ENCODE data around the gene MRPL38.

The MRPL38 gene

DNA sequence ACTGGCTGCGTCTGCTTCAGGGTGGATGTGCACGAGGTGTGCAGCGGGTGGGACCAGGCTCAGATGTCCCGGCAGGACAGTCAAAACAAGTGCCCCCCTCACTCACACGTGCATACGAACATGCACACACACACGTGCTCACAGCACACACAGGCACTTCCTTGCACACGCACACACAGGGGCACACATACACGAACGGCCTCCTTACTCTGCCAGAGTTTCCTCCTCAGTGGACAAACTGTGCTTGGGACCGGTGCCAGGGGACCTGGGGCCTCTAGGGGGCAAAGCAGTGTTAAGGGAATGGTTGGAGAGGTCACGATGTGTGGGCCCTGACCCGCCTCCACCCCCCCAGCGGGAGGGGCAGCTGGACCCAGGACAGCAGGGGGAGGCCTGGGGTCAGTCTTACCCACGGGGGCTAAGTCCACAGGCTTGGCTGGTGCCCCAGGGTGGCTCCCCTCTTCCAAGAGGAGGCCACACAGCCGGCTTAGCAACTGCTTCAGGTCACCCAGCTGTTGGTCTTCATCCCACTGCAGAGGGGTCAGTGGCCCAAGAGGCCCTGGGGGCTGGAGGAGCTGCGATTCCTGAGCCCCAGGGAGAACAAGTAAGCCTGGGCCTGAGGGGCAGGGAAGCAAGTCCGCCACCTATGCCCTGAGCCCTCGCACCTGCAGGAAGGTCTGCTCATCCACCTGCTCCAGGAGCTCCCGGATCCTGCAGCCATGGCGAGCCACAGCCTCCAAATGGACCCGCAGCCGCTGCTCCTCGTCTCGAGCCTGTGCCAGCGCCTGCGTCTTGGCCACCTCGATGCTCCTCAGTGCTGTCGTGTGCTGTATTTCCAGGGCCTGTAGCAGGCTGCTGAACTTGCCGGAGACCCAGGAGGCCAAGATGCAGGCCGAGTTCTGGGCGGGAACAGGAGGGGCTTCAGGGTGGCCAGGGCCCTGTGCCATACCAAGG is 12.8 kb downstream of the MRPL38 start:
- H4K8ac ChIP-seq (ENCODE audit: low read depth, low read length): no peak overlapping the region
- no peak overlapping the region for H2BK12ac ChIP-seq (ENCODE audit: low read length)
- peaks cover 6 to 8% of the 10 kb centered on the region in 2 experiments for H3K4me1 ChIP-seq (ENCODE audit: control insufficient read depth in 1 of 2, insufficient read depth in 2 of 2, low read length in 2 of 2)
- H2AFZ ChIP-seq (ENCODE audit: insufficient read depth, low read length, poor library complexity): no peak overlapping the region
- H3K14ac ChIP-seq (ENCODE audit: low read length): no peak overlapping the region
- H3K79me1 ChIP-seq (ENCODE audit: low read length): peaks cover 5% of the 10 kb centered on the region
- no peak overlapping the region for H2BK5ac ChIP-seq (ENCODE audit: low read depth, low read length, poor library complexity)
- H3K27ac ChIP-seq (ENCODE audit: low read depth, low read length): no peak overlapping the region
- H4K91ac ChIP-seq (ENCODE audit: low read depth, low read length): no peak overlapping the region
- H3K27me3 ChIP-seq (ENCODE audit: insufficient read depth, low read length): no peaks in the 10 kb centered on the region
- H4K12ac ChIP-seq (ENCODE audit: low read depth, low read length): no peak overlapping the region
- no CpG with 5 or more reads among the region's 32 CpGs for WGBS (ENCODE audit: extremely low coverage, insufficient coverage, insufficient read length)
- no peak overlapping the region for H3K9ac ChIP-seq (ENCODE audit: low read length)
- H3K4me2 ChIP-seq (ENCODE audit: low read length): no peak overlapping the region
- peaks cover 7% of the 10 kb centered on the region for H3K79me2 ChIP-seq (ENCODE audit: control insufficient read depth, insufficient read depth, low read length, poor library complexity)
- H3K23ac ChIP-seq (ENCODE audit: low read length): no peak overlapping the region
- no peak overlapping the region for H3K18ac ChIP-seq (ENCODE audit: low read length)
- peaks cover 2% of the 10 kb centered on the region for H3K9me3 ChIP-seq (ENCODE audit: insufficient read depth, low read depth, low read length)
- H3K4me3 ChIP-seq (ENCODE audit: low read depth, low read length): no peak overlapping the region
- no peak overlapping the region for H3K4ac ChIP-seq (ENCODE audit: low read depth, low read length)
- peaks cover 21 to 25% of the 10 kb centered on the region in 2 experiments for H3K36me3 ChIP-seq (ENCODE audit: control insufficient read depth in 1 of 2, insufficient read depth in 2 of 2, low read length in 2 of 2)
- H2AK5ac ChIP-seq (ENCODE audit: low read length): no peak overlapping the region
- H2BK120ac ChIP-seq (ENCODE audit: insufficient read depth, low read length, poor library complexity): no peak overlapping the region
- DNase-seq: no peak

- no peak for DNase-seq
- Histone ChIP-seq H3K79me2 (ENCODE audit: control insufficient read depth, insufficient read depth, low read length, poor library complexity) (peaks cover 3% of the 10 kb centered on the region), H2AK5ac (ENCODE audit: low read length) (no peak overlapping the region), H3K36me3 (ENCODE audit: control insufficient read depth in 1 of 2, insufficient read depth in 2 of 2, low read length in 2 of 2) (peaks cover 21 to 25% of the 10 kb centered on the region in 2 experiments), H4K12ac (ENCODE audit: low read depth, low read length) (no peak overlapping the region), H3K4me3 (ENCODE audit: low read depth, low read length) (no peak overlapping the region), H2BK5ac (ENCODE audit: low read depth, low read length, poor library complexity) (no peak overlapping the region), H3K27ac (ENCODE audit: low read depth, low read length) (no peak overlapping the region), H2BK12ac (ENCODE audit: low read length) (no peak overlapping the region), H3K18ac (ENCODE audit: low read length) (no peak overlapping the region), H3K27me3 (ENCODE audit: insufficient read depth, low read length) (no peaks in the 10 kb centered on the region), H2AFZ (ENCODE audit: insufficient read depth, low read length, poor library complexity) (no peak overlapping the region), H4K91ac (ENCODE audit: low read depth, low read length) (no peak overlapping the region), H4K8ac (ENCODE audit: low read depth, low read length) (no peak overlapping the region), H3K23ac (ENCODE audit: low read length) (no peak overlapping the region), H3K14ac (ENCODE audit: low read length) (no peak overlapping the region), H3K4me1 (ENCODE audit: control insufficient read depth in 1 of 2, insufficient read depth in 2 of 2, low read length in 2 of 2) (peaks cover 6 to 8% of the 10 kb centered on the region in 2 experiments), H3K4ac (ENCODE audit: low read depth, low read length) (no peak overlapping the region), H3K4me2 (ENCODE audit: low read length) (no peak overlapping the region), H3K79me1 (ENCODE audit: low read length) (no peaks in the 10 kb centered on the region), H3K9me3 (ENCODE audit: insufficient read depth, low read depth, low read length) (peaks cover 2% of the 10 kb centered on the region), H3K9ac (ENCODE audit: low read length) (no peak overlapping the region), H2BK120ac (ENCODE audit: insufficient read depth, low read length, poor library complexity) (no peak overlapping the region)
- no CpG with 5 or more reads among the region's 31 CpGs for WGBS (ENCODE audit: extremely low coverage, insufficient coverage, insufficient read length)
Measured at GRCh38 chr17:75891022-75891604, 13.6 kb downstream of the MRPL38 start.

- Histone ChIP-seq H3K4me2 (ENCODE audit: low read length) (no peak overlapping the region), H2BK5ac (ENCODE audit: low read depth, low read length, poor library complexity) (no peak overlapping the region), H2BK12ac (ENCODE audit: low read length) (no peak overlapping the region), H3K4me1 (ENCODE audit: control insufficient read depth in 1 of 2, insufficient read depth in 2 of 2, low read length in 2 of 2) (no peaks in the 10 kb centered on the region), H3K18ac (ENCODE audit: low read length) (no peak overlapping the region), H2AK5ac (ENCODE audit: low read length) (no peak overlapping the region), H4K8ac (ENCODE audit: low read depth, low read length) (no peak overlapping the region), H3K9me3 (ENCODE audit: insufficient read depth, low read depth, low read length) (peaks cover 2% of the 10 kb centered on the region), H3K4me3 (ENCODE audit: low read depth, low read length) (no peak overlapping the region), H3K4ac (ENCODE audit: low read depth, low read length) (no peak overlapping the region), H3K14ac (ENCODE audit: low read length) (no peak overlapping the region), H3K27ac (ENCODE audit: low read depth, low read length) (no peak overlapping the region), H3K79me1 (ENCODE audit: low read length) (no peaks in the 10 kb centered on the region), H3K9ac (ENCODE audit: low read length) (no peak overlapping the region), H2AFZ (ENCODE audit: insufficient read depth, low read length, poor library complexity) (no peak overlapping the region), H3K79me2 (ENCODE audit: control insufficient read depth, insufficient read depth, low read length, poor library complexity) (no peaks in the 10 kb centered on the region), H3K36me3 (ENCODE audit: control insufficient read depth in 1 of 2, insufficient read depth in 2 of 2, low read length in 2 of 2) (peaks cover 21 to 25% of the 10 kb centered on the region in 2 experiments), H3K23ac (ENCODE audit: low read length) (no peak overlapping the region), H3K27me3 (ENCODE audit: insufficient read depth, low read length) (no peaks in the 10 kb centered on the region), H2BK120ac (ENCODE audit: insufficient read depth, low read length, poor library complexity) (no peak overlapping the region), H4K91ac (ENCODE audit: low read depth, low read length) (no peak overlapping the region), H4K12ac (ENCODE audit: low read depth, low read length) (no peak overlapping the region)
- no peak for DNase-seq
- no CpG with 5 or more reads among the region's 6 CpGs for WGBS (ENCODE audit: extremely low coverage, insufficient coverage, insufficient read length)
Measured at GRCh38 chr17:75889454-75889853, 15.2 kb downstream of the MRPL38 start.

- H3K9ac ChIP-seq (ENCODE audit: low read length): no peak overlapping the region
- H2BK12ac ChIP-seq (ENCODE audit: low read length): no peak overlapping the region
- no peak overlapping the region for H2AK5ac ChIP-seq (ENCODE audit: low read length)
- peaks cover 21 to 25% of the 10 kb centered on the region in 2 experiments for H3K36me3 ChIP-seq (ENCODE audit: control insufficient read depth in 1 of 2, insufficient read depth in 2 of 2, low read length in 2 of 2)
- H3K18ac ChIP-seq (ENCODE audit: low read length): no peak overlapping the region
- no peak overlapping the region for H3K23ac ChIP-seq (ENCODE audit: low read length)
- no peak overlapping the region for H3K4ac ChIP-seq (ENCODE audit: low read depth, low read length)
- no peak overlapping the region for H3K14ac ChIP-seq (ENCODE audit: low read length)
- no peak overlapping the region for H2BK5ac ChIP-seq (ENCODE audit: low read depth, low read length, poor library complexity)
- H3K27me3 ChIP-seq (ENCODE audit: insufficient read depth, low read length): no peaks in the 10 kb centered on the region
- H3K79me2 ChIP-seq (ENCODE audit: control insufficient read depth, insufficient read depth, low read length, poor library complexity): no peaks in the 10 kb centered on the region
- no peak for DNase-seq
- H3K4me2 ChIP-seq (ENCODE audit: low read length): no peak overlapping the region
- H2AFZ ChIP-seq (ENCODE audit: insufficient read depth, low read length, poor library complexity): no peak overlapping the region
- no peak overlapping the region for H3K27ac ChIP-seq (ENCODE audit: low read depth, low read length)
- peaks cover 2% of the 10 kb centered on the region for H3K9me3 ChIP-seq (ENCODE audit: insufficient read depth, low read depth, low read length)
- no peaks in the 10 kb centered on the region for H3K4me1 ChIP-seq (ENCODE audit: control insufficient read depth in 1 of 2, insufficient read depth in 2 of 2, low read length in 2 of 2)
- no peak overlapping the region for H4K91ac ChIP-seq (ENCODE audit: low read depth, low read length)
- H4K12ac ChIP-seq (ENCODE audit: low read depth, low read length): no peak overlapping the region
- no peak overlapping the region for H3K4me3 ChIP-seq (ENCODE audit: low read depth, low read length)
- no peak overlapping the region for H4K8ac ChIP-seq (ENCODE audit: low read depth, low read length)
- H3K79me1 ChIP-seq (ENCODE audit: low read length): no peaks in the 10 kb centered on the region
- WGBS (ENCODE audit: extremely low coverage, insufficient coverage, insufficient read length): no CpG with 5 or more reads among the region's 6 CpGs
- H2BK120ac ChIP-seq (ENCODE audit: insufficient read depth, low read length, poor library complexity): no peak overlapping the region
Measured at GRCh38 chr17:75888484-75888883, 16.2 kb downstream of the MRPL38 start.

Data from trophoblast cell (in vitro differentiated cells and primary cell).